Mesendoderm (in vitro differentiated cells): ENCODE measurements around the gene SYNPO.

Experiments used
- DNase-seq: peaks from one replicate; pipeline ENCODE4 v3.0.0; 2013
- H2AK5ac ChIP-seq: 2 replicates; pipeline ENCODE4 v1.6.1; 2013; ENCODE audit warnings: low read length, inconsistent platforms
- H2BK120ac ChIP-seq: 2 replicates; pipeline ENCODE4 v1.6.1; 2013; ENCODE audit warnings: low read depth, mild to moderate bottlenecking, low read length, moderate library complexity, mixed read lengths
- H2BK15ac ChIP-seq: replicated peaks from 2 replicates; pipeline ENCODE4 v1.6.1; 2013; ENCODE audit warnings: low read depth, mild to moderate bottlenecking, moderate library complexity
- H2BK5ac ChIP-seq: 2 replicates; pipeline ENCODE4 v1.6.1; 2013; ENCODE audit warnings: low read length, inconsistent platforms
- H3K18ac ChIP-seq: 2 replicates; pipeline ENCODE4 v1.6.1; 2013; ENCODE audit warnings: mild to moderate bottlenecking, low read length, mixed read lengths
- H3K23ac ChIP-seq: one replicate; pipeline ENCODE4 v1.6.1; 2013; ENCODE audit warnings: low read length
- H3K27ac ChIP-seq: 2 replicates; pipeline ENCODE4 v1.5.1; 2013; ENCODE audit warnings: low read depth, mild to moderate bottlenecking, inconsistent platforms, low read length, moderate library complexity
- H3K27me3 ChIP-seq: 2 replicates; pipeline ENCODE4 v1.6.1; 2013; ENCODE audit warnings: low read length, control low read depth, mild to moderate bottlenecking, inconsistent platforms; ENCODE audit not compliant: insufficient read depth, poor library complexity
- H3K36me3 ChIP-seq: 2 replicates; pipeline ENCODE4 v1.6.1; 2013; ENCODE audit warnings: low read length, inconsistent platforms; ENCODE audit not compliant: control insufficient read depth, insufficient read depth
- H3K4ac ChIP-seq: one replicate; pipeline ENCODE4 v1.6.1; 2013; ENCODE audit warnings: low read depth, mild to moderate bottlenecking, low read length, moderate library complexity
- H3K4me1 ChIP-seq: 2 replicates; pipeline ENCODE4 v1.6.1; 2013; ENCODE audit warnings: low read depth, low read length, inconsistent platforms; ENCODE audit not compliant: control insufficient read depth
- H3K4me2 ChIP-seq: 2 replicates; pipeline ENCODE4 v1.6.1; 2013; ENCODE audit warnings: low read length
- H3K4me3 ChIP-seq: 2 replicates; pipeline ENCODE4 v1.5.1; 2013; ENCODE audit warnings: mild to moderate bottlenecking, low read length
- H3K56ac ChIP-seq: one replicate; pipeline ENCODE4 v1.6.1; 2013; ENCODE audit warnings: low read length
- H3K79me1 ChIP-seq: 2 replicates; pipeline ENCODE4 v1.6.1; 2013; ENCODE audit warnings: low read length, inconsistent platforms
- H3K79me2 ChIP-seq: 2 replicates; pipeline ENCODE4 v1.6.1; 2013; ENCODE audit warnings: mild to moderate bottlenecking, low read length; ENCODE audit not compliant: control insufficient read depth, insufficient read depth
- H3K9ac ChIP-seq: 2 replicates; pipeline ENCODE4 v1.6.1; 2013; ENCODE audit warnings: low read length, inconsistent platforms
- H4K5ac ChIP-seq: one replicate; pipeline ENCODE4 v1.6.1; 2013; ENCODE audit warnings: low read length
- H4K8ac ChIP-seq: one replicate; pipeline ENCODE4 v1.6.1; 2013; ENCODE audit warnings: low read depth, mild to moderate bottlenecking, control low read depth, low read length, moderate library complexity
- WGBS: extraction: QIAGEN DNeasy Blood & Tissue Kit; methylation state at CpG from one replicate; pipeline ENCODE4 v1.1.7; 2013; ENCODE audit warnings: low lambda C conversion rate, missing lambda C conversion rate; ENCODE audit not compliant: insufficient coverage; ENCODE audit errors: extremely low coverage; 5-methylcytosine and 5-hydroxymethylcytosine counted together

The SYNPO gene

DNA sequence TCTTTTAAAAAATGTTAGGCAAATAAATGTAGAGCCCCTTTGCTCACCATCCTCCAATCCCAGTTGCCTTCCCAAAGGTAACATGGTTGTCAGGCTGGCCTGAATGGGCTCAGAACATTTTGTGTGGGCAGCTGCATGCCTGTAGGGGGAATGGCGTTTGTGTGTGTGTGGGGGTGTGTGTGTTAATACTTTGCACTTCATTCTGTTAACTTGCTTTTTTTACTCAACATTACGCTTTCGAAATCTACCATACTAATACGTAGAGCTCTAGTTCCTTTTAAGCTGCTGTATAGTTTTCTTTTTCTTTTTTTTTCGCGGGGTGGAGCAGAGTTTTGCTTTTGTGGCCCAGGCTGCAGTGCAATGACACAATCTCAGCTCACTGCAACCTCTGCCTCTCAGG is 34.6 kb downstream of the SYNPO start:
- no peak overlapping the region for H3K27ac ChIP-seq

DNA sequence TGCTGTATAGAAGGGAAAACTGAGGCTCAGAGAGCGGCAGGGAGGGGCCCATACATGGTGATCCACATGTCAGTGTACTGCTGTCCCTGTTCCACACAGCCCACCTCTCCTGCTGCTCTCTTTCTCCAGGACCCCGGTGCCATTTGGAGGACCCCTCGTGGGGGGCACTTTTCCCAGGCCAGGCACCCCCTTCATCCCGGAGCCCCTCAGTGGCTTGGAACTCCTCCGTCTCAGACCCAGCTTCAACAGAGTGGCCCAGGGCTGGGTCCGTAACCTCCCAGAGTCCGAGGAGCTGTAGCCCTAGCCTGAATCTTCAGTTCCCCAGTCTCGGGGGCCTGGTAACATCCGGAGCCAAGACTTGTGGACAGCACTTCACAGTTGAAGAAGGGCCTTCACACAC is 36.1 kb downstream of the SYNPO start:
- Histone ChIP-seq H2BK120ac (no peak overlapping the region), H3K23ac (no peak overlapping the region), H3K36me3 (no peaks in the 10 kb centered on the region), H4K5ac (no peak overlapping the region), H3K27ac (no peak overlapping the region), H3K79me2 (no peaks in the 10 kb centered on the region), H4K8ac (no peak overlapping the region), H2BK15ac (no peak overlapping the region), H3K79me1 (no peaks in the 10 kb centered on the region), H3K9ac (no peak overlapping the region), H2AK5ac (no peak overlapping the region), H3K18ac (no peak overlapping the region), H3K4me3 (no peak overlapping the region), H3K56ac (no peak overlapping the region), H3K4me1 (peaks cover 9% of the 10 kb centered on the region), H3K27me3 (no peaks in the 10 kb centered on the region), H2BK5ac (no peak overlapping the region), H3K4ac (no peak overlapping the region), H3K4me2 (no peak overlapping the region)
- DNase-seq: no peak
- WGBS: no CpG with 5 or more reads among the region's 9 CpGs

More for the DNA sequence above, 34.6 kb downstream of the SYNPO start:
- Histone ChIP-seq H2BK15ac (no peak overlapping the region), H3K4me2 (no peak overlapping the region), H2BK120ac (no peak overlapping the region), H3K79me2 (no peaks in the 10 kb centered on the region), H3K27me3 (no peaks in the 10 kb centered on the region), H4K5ac (no peak overlapping the region), H3K56ac (no peak overlapping the region), H3K9ac (no peak overlapping the region), H2BK5ac (no peak overlapping the region), H3K23ac (no peak overlapping the region), H3K4ac (no peak overlapping the region), H3K4me3 (no peak overlapping the region), H3K4me1 (peaks cover 13% of the 10 kb centered on the region), H2AK5ac (no peak overlapping the region), H3K18ac (no peak overlapping the region), H3K79me1 (no peaks in the 10 kb centered on the region), H4K8ac (no peak overlapping the region), H3K36me3 (no peaks in the 10 kb centered on the region)
- DNase-seq: no peak
- no CpG with 5 or more reads among the region's 6 CpGs for WGBS

DNA sequence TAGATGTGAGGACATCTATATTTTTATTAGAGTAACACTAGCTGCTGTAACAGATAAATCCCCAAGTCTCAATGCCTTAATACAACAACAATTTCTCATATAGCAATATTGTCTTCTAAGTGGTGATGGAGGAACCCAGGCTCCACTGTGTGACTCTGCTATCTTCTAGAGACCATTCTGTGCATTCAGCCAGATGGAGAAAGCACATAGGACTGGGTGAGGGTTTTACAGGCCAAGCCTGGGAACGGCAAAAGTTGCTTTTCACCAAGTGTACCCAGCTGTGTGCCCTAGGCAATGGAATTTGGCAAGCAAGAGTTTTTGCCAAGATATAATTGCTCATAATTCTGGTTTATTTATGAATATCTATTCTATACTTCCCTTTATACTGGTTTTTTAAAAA is 48.7 kb downstream of the SYNPO start:
- H3K4ac ChIP-seq: no peak overlapping the region
- no peak overlapping the region for H3K23ac ChIP-seq
- no peak overlapping the region for H3K4me3 ChIP-seq
- H3K79me2 ChIP-seq: no peaks in the 10 kb centered on the region
- H3K27me3 ChIP-seq: no peaks in the 10 kb centered on the region
- no peak for DNase-seq
- H3K9ac ChIP-seq: no peak overlapping the region
- no peak overlapping the region for H4K5ac ChIP-seq
- H2AK5ac ChIP-seq: no peak overlapping the region
- peaks cover 18% of the 10 kb centered on the region for H3K36me3 ChIP-seq
- H3K27ac ChIP-seq: no peak overlapping the region
- no peak overlapping the region for H2BK5ac ChIP-seq
- no peak overlapping the region for H3K56ac ChIP-seq
- no CpG with 5 or more reads among the region's 1 CpG for WGBS
- no peaks in the 10 kb centered on the region for H3K79me1 ChIP-seq
- H2BK15ac ChIP-seq: no peak overlapping the region
- H3K4me1 ChIP-seq: no peaks in the 10 kb centered on the region
- no peak overlapping the region for H3K18ac ChIP-seq
- H2BK120ac ChIP-seq: no peak overlapping the region
- H4K8ac ChIP-seq: no peak overlapping the region
- H3K4me2 ChIP-seq: no peak overlapping the region

DNA sequence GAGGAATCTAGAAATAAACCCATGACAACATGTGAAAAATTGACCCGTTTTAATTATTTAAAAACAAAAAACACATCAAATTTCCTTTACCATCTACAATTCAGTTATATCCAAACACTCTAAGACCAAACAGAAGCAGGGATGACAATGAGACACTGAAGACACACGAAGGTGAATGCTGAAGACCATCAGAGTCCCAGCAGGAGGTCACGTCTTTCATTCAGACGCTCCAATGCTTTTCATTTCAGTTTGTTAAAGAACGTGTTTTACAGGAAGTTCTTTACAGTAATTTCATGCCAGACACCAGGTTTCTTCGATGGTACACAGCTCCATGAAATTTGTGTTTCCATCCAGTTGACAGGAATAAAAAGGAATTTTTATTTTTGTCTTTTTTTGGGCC is 50.3 kb downstream of the SYNPO start:
- Histone ChIP-seq H3K9ac (no peak overlapping the region), H3K36me3 (peaks cover 22% of the 10 kb centered on the region), H4K8ac (no peak overlapping the region), H3K18ac (no peak overlapping the region), H3K27me3 (no peaks in the 10 kb centered on the region), H2BK15ac (no peak overlapping the region), H2BK120ac (no peak overlapping the region), H3K27ac (no peak overlapping the region), H3K4ac (no peak overlapping the region), H2BK5ac (no peak overlapping the region), H3K79me2 (no peaks in the 10 kb centered on the region), H3K79me1 (no peaks in the 10 kb centered on the region), H3K4me2 (no peak overlapping the region), H3K4me3 (no peak overlapping the region), H3K56ac (no peak overlapping the region), H3K4me1 (no peaks in the 10 kb centered on the region), H4K5ac (no peak overlapping the region), H3K23ac (no peak overlapping the region), H2AK5ac (no peak overlapping the region)
- no peak for DNase-seq
- 100% methylated on average over 1 of the region's 6 CpGs for WGBS

- Histone ChIP-seq H3K4ac (no peak overlapping the region), H3K27me3 (no peaks in the 10 kb centered on the region), H2BK120ac (no peak overlapping the region), H3K9ac (no peak overlapping the region), H3K79me1 (no peaks in the 10 kb centered on the region), H3K4me2 (no peak overlapping the region), H3K27ac (no peak overlapping the region), H3K79me2 (no peaks in the 10 kb centered on the region), H2BK5ac (no peak overlapping the region), H3K23ac (no peak overlapping the region), H3K56ac (no peak overlapping the region), H3K4me1 (no peaks in the 10 kb centered on the region), H3K4me3 (no peak overlapping the region), H4K5ac (no peak overlapping the region), H2AK5ac (no peak overlapping the region), H3K36me3 (peaks cover 24% of the 10 kb centered on the region), H2BK15ac (no peak overlapping the region), H4K8ac (no peak overlapping the region), H3K18ac (no peak overlapping the region)
- no CpG with 5 or more reads among the region's 3 CpGs for WGBS
- DNase-seq: no peak
Measured at GRCh38 chr5:150692276-150692675, 51.8 kb downstream of the SYNPO start.

GRCh38 chr5:150694612-150695011 is 54.2 kb downstream of the SYNPO start:
- Histone ChIP-seq H2AK5ac (no peak overlapping the region), H3K27ac (no peak overlapping the region), H3K4me3 (no peak overlapping the region), H3K27me3 (no peaks in the 10 kb centered on the region), H3K79me2 (peaks cover 7% of the 10 kb centered on the region), H3K36me3 (peaks cover 26% of the 10 kb centered on the region), H3K79me1 (peaks cover 5% of the 10 kb centered on the region), H3K9ac (no peak overlapping the region), H4K5ac (no peak overlapping the region), H3K23ac (no peak overlapping the region), H2BK5ac (no peak overlapping the region), H3K18ac (no peak overlapping the region), H3K4me1 (peaks cover 2% of the 10 kb centered on the region), H2BK120ac (no peak overlapping the region), H2BK15ac (no peak overlapping the region), H3K4ac (no peak overlapping the region), H4K8ac (no peak overlapping the region), H3K56ac (no peak overlapping the region), H3K4me2 (no peak overlapping the region)
- DNase-seq: no peak
- 100% methylated on average over 1 of the region's 3 CpGs for WGBS
